Left lung (tissue), 10 donors: Measurements from ENCODE around the gene BTN1A1. TPM values are rescaled to one million over a fixed set of nuclear protein-coding genes. Genes with fewer than 3 reads are reported as not detected.

Experiments used
- ATAC-seq: fragments of 200-7000 bp; cut with Tn5 transposase; one replicate; pipeline ENCODE4 v1.9.1; 2020; ENCODE audit warnings: moderate library complexity
- DNase-seq, 4 donors: peaks; one replicate each; pipeline ENCODE4 v3.0.0-alpha.2; 2013 to 2020
- H3K27ac ChIP-seq, 2 donors: fragments of 200-600 bp; sonication (generic) in 1 of 2; one replicate each; pipeline versions ENCODE4 v1.5.0 to v1.8.0; 2020 to 2021
- H3K27me3 ChIP-seq, 2 donors: fragments of 200-600 bp; sonication (generic) in 1 of 2; one replicate each; pipeline versions ENCODE4 v1.5.0 to v1.8.0; 2020 to 2021
- H3K36me3 ChIP-seq, 2 donors: fragments of 200-600 bp; sonication (generic) in 1 of 2; one replicate each; pipeline versions ENCODE4 v1.5.0 to v1.8.0; 2020 to 2021
- H3K4me1 ChIP-seq, 2 donors: fragments of 200-600 bp; one replicate each; pipeline ENCODE4 v1.8.0; 2021
- H3K4me3 ChIP-seq, 2 donors: fragments of 200-600 bp; sonication (generic) in 1 of 2; one replicate each; pipeline versions ENCODE4 v1.5.0 to v1.8.0; 2020 to 2021; ENCODE audit warnings: mild to moderate bottlenecking in 1 of 2
- H3K9me3 ChIP-seq, 2 donors: fragments of 200-600 bp; sonication (generic) in 1 of 2; one replicate each; pipeline versions ENCODE4 v1.5.0 to v1.8.0; 2020 to 2021
- CTCF ChIP-seq, 2 donors: fragments of 200-600 bp; sonication (generic) in 1 of 2; IDR thresholded peaks; one replicate each; pipeline versions ENCODE4 v1.5.0 to v1.8.0; 2021; ENCODE audit warnings: antibody characterized with exemption in 2 of 2
- intact Hi-C, 2 donors: fragments of 100-400 bp; cut with DNase I; formaldehyde crosslinking; loops; one replicate each; pipeline versions ENCODE4 v1.11.2 to v1.14.2; 2022
- polyA plus RNA-seq, 6 donors: library from polyadenylated mRNA; unstranded; fragments of 120-200 nt; gene quantifications; one replicate each; pipeline ENCODE4 v1.2.1, GENCODE V29; 2013; ENCODE audit not compliant: insufficient read length in 6 of 6
- total RNA-seq, 2 donors: library from RNA; stranded (reverse); fragmentation: NEBNext Ultra II Directional; extraction: Animal tissue kit (Norgen Biotek cat#: 25700); gene quantifications; one replicate each; pipeline ENCODE4 v1.2.1, GENCODE V29; 2021
- donor health status: DM: no; HTN: yes; CAD: no.
- donor health status: DM: no; HTN: no; CAD: no.

The BTN1A1 gene
- total and polyA plus RNA-seq, 8 donors, result 0.15 to 0.32 (median 0.23) TPM; not detected in 2

DNA sequence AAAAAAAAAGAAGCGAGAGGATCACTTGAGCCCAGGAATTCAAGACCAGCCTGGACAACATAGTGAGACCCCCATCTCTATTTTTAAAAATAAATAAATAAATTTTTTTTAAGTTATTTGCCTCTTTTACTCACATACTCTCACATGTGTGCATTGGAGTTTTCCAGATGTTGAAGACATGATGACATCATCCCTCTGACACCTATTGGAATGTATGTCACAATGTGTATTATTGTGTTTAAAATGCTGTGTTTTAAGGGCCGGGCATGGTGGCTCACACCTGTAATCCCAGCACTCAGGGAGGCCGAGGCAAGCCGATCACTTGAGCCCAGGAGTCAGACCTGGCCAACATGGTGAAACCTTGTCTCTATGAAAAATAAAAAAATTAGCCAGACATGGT, 17.8 kb upstream of the BTN1A1 start:
- Histone ChIP-seq H3K9me3 (peaks cover 0 to 4% of the 10 kb centered on the region in 2 donors), H3K27ac (no peak overlapping the region), H3K36me3 (no peaks in the 10 kb centered on the region), H3K4me3 (no peak overlapping the region), H3K4me1 (peaks cover 0 to 21% of the 10 kb centered on the region in 2 donors), H3K27me3 (no peaks in the 10 kb centered on the region)
- DNase-seq, result no peak
- intact Hi-C loops, result no loop called here
- no peak for ATAC-seq
- TF ChIP-seq CTCF (IDR thresholded peaks at IDR 0.05), result no peak

GRCh38 chr6:26483727-26484126, 16.4 kb upstream of the BTN1A1 start:
- Histone ChIP-seq H3K4me3 (no peak overlapping the region), H3K36me3 (no peaks in the 10 kb centered on the region), H3K27me3 (no peaks in the 10 kb centered on the region), H3K9me3 (peaks cover 0 to 9% of the 10 kb centered on the region in 2 donors), H3K4me1 (peaks cover 0 to 7% of the 10 kb centered on the region in 2 donors), H3K27ac (no peak overlapping the region)
- no peak for ATAC-seq
- DNase-seq, result no peak
- intact Hi-C loops, result no loop called here
- TF ChIP-seq CTCF (IDR thresholded peaks at IDR 0.05), result no peak

DNA sequence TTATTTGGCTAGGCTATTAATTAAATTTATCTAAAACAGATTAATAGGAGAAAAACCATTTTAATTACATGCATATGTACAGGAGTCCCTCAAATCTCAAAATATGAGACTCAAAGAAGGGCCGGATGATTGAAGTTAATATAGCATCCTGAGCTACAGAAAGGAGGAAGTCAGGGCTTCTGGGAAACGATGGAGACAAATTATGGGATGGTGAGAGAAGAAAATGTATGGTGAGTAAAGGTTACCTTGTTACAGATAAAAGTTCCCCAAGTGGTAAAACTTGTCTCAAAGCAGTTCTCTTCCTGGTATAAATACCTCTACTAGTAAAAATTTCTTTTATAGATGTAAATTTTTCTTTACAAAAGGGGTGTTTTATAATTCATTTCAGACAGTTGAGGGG, 15.9 kb upstream of the BTN1A1 start:
- no peak overlapping the region for H3K27ac ChIP-seq
- no peak overlapping the region for H3K4me3 ChIP-seq
- intact Hi-C loops, result no loop called here
- no peak for DNase-seq
- no peaks in the 10 kb centered on the region for H3K36me3 ChIP-seq
- H3K27me3 ChIP-seq, result no peaks in the 10 kb centered on the region
- peaks cover 0 to 9% of the 10 kb centered on the region in 2 donors for H3K9me3 ChIP-seq
- no peak for TF ChIP-seq CTCF (IDR thresholded peaks at IDR 0.05)
- ATAC-seq, result no peak
- peaks cover 0 to 4% of the 10 kb centered on the region in 2 donors for H3K4me1 ChIP-seq

DNA sequence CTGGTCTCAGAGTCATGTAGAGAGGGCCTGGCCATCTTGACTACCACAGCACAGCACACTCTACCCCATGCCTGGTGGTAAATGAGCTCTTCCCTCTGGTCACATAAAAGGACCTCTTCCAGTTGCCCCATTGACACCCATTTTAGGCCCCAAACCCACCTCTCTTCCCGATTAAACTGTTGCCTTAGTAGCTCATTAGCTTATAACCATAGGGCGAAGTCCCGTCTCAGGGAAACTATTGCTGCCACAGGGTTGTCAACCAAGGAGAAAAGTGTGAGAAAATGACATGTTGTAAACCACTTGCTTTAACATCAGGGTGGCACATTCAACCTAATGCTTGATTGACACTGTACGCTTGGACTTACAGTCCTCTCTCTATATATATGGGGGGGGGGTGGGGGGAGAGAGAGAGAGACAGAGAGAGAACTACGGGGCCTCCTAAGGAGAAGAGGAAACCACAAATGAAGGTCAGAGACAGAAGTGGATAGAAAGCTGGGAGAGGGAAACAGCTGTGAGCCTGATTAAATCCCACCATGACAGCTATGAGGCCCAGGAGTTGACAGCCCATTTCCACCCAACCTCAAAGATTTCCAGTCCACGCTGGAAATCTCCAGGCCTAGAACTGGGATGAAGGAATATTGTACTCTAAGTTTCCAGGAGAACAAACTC, 14.9 kb upstream of the BTN1A1 start:
- DNase-seq (no peak), ATAC-seq (no peak)
- no peaks in the 10 kb centered on the region for H3K27me3 ChIP-seq
- no peak for TF ChIP-seq CTCF (IDR thresholded peaks at IDR 0.05)
- no peak overlapping the region for H3K27ac ChIP-seq
- no peaks in the 10 kb centered on the region for H3K4me1 ChIP-seq
- intact Hi-C loops, result no loop called here
- peaks cover 0 to 9% of the 10 kb centered on the region in 2 donors for H3K9me3 ChIP-seq
- H3K4me3 ChIP-seq, result no peak overlapping the region
- no peaks in the 10 kb centered on the region for H3K36me3 ChIP-seq

- Histone ChIP-seq H3K4me3 (no peak overlapping the region), H3K36me3 (no peaks in the 10 kb centered on the region), H3K27me3 (no peaks in the 10 kb centered on the region), H3K4me1 (no peaks in the 10 kb centered on the region), H3K9me3 (peaks cover 0 to 9% of the 10 kb centered on the region in 2 donors), H3K27ac (no peak overlapping the region)
- no peak for TF ChIP-seq CTCF (IDR thresholded peaks at IDR 0.05)
- ATAC-seq (no peak), DNase-seq (no peak)
- intact Hi-C loops, result no loop called here
Measured at GRCh38 chr6:26486358-26486757, 13.7 kb upstream of the BTN1A1 start.
